SK-N-MC (cell line): ENCODE data around the gene TM2D3.

ENCODE experiments used
- DNase-seq: peaks from one replicate; pipeline ENCODE4 v3.0.0-alpha.2; 2011; ENCODE audit warnings: low read depth, low spot score
- H3K27ac ChIP-seq: fragments of 200-600 bp; sonication (generic); 2 replicates; pipeline ENCODE4 v1.5.1; 2016; ENCODE audit warnings: mixed run types
- H3K36me3 ChIP-seq: fragments of 200-600 bp; sonication (generic); 2 replicates; pipeline ENCODE4 v1.6.1; 2017; ENCODE audit warnings: antibody characterized with exemption, low read length, mixed read lengths; ENCODE audit not compliant: insufficient read depth
- H3K4me3 ChIP-seq: fragments of 200-600 bp; sonication (generic); 2 replicates; pipeline ENCODE4 v1.5.1; 2016
- H3K9ac ChIP-seq: fragments of 200-600 bp; sonication (generic); 2 replicates; pipeline ENCODE4 v1.8.0; 2017; ENCODE audit warnings: mixed run types, mixed read lengths; ENCODE audit not compliant: insufficient read length
- H3K9me3 ChIP-seq: fragments of 200-600 bp; sonication (generic); 2 replicates; pipeline ENCODE4 v1.6.1; 2017; ENCODE audit warnings: low read depth, mild to moderate bottlenecking, antibody characterized with exemption, low read length, moderate library complexity, mixed read lengths
- EZH2 ChIP-seq: fragments of 200-600 bp; sonication (generic); IDR thresholded peaks from one replicate; pipeline ENCODE4 v1.6.1; 2017; ENCODE audit warnings: antibody characterized with exemption
- FOXP2 ChIP-seq: optimal IDR thresholded peaks from 2 replicates; pipeline ENCODE3; 2011; ENCODE audit warnings: mild to moderate bottlenecking, moderate library complexity; ENCODE audit not compliant: insufficient read depth; ENCODE audit errors: extremely low read length, control extremely low read depth
- POLR2AphosphoS5 ChIP-seq: IDR thresholded peaks from 2 replicates; pipeline ENCODE4 v1.6.1; 2012; ENCODE audit warnings: mild to moderate bottlenecking, low read depth, low read length, borderline replicate concordance

The TM2D3 gene

DNA sequence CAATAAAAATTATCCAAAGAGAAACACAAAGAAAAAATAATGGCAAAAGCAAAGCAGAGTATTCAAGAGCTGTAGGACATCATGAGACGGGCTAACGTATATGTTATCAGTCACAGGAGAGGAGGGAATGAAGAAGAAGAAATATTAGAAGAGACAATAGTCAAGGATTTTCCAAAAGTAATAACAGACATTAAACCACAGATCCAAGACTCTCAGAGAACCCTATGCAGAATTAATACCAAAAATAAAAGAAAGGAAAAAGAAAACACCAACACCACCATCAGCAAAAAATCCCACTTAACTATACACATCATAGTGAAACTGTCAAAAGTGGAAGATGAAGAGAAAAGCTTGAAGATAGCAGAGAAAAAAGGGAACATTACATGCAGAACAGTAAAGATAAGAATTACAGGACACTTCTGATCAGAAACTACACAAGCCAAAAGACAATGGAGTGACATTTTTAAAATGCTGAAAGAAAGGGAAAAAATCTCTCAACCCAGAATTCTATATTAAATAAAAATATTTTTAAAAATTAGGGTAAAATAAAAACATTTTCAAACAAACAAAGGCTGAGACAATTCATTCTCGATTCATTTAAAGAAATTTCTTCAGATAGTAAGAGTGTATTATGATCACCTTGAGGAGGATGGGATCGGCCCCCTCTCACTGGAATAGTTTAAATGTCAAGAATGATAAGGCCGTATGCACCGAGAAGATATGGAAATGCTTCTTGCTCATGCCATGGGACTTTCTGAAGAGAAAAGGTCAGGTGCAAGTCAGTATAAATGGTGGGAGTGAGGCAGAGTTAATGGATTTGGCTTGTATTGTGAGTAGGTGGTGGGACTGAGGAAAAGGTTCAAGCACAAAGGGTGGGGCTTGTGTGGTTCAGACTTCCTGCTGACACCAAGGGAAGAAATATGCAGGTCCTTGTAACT is 28.5 kb downstream of the TM2D3 start:
- Histone ChIP-seq H3K4me3 (no peak overlapping the region), H3K9ac (no peak overlapping the region), H3K27ac (no peak overlapping the region), H3K36me3 (0 out of 2 replicates have a peak, but pooled peaks cover 3% of the 10 kb centered on the region), H3K9me3 (no peaks in the 10 kb centered on the region)
- TF ChIP-seq FOXP2 (no peak), EZH2 (no peak), POLR2AphosphoS5 (no peak)
- DNase-seq, result no peak

DNA sequence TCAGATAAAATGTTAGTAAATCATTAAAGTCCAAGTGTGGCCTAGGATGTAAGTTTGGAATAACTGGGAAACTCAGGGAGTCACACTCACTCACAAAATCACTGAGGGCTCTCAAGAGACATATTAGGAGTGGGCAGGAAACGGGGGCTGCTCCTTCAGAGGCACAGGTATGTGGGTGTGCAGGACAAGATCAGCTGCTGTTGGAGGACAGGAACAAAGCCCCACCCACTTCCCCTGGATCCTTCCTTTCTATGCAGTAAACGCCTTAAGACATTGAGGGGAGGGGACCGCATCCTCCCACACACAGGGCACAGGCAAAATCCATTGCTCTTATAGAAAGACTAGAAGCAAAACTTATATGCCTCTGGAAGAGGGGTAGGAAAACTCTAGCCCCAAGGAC is 30.2 kb downstream of the TM2D3 start:
- DNase-seq, result no peak
- Histone ChIP-seq H3K36me3 (0 out of 2 replicates have a peak, but pooled peaks cover 3% of the 10 kb centered on the region), H3K9me3 (no peaks in the 10 kb centered on the region), H3K4me3 (no peak overlapping the region), H3K9ac (no peak overlapping the region), H3K27ac (peak overlapping the region; percentile 67; the same call in 1 of the 2 replicates)
- no peak for TF ChIP-seq FOXP2
- no peak for TF ChIP-seq EZH2
- no peak for TF ChIP-seq POLR2AphosphoS5

DNA sequence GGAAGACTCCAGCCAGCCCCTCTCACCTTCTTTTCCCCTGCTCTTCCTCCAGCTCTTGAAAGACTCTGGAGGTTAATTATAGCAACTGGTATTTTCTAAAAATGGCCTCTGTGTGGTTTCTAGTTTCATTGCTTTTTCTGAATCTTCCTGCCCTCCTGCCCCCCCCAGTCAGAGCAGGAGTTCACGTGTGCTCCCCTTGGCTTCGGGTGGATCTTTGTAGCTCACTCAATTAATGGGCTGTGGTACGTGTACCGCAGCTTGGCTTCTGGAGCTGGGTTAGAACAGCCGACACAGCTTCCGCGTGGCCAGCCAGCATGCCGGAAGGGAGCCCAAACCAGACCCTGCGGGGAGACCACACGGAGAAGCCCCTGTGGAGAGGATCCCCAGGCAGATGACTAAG is 31.5 kb downstream of the TM2D3 start:
- Histone ChIP-seq H3K4me3 (peak overlapping the region; percentile 31), H3K36me3 (0 out of 2 replicates have a peak, but pooled peaks cover 3% of the 10 kb centered on the region), H3K9ac (peak overlapping the region; percentile 34), H3K27ac (peak overlapping the region; percentile 67), H3K9me3 (no peaks in the 10 kb centered on the region)
- DNase-seq, result no peak
- no peak for TF ChIP-seq POLR2AphosphoS5
- no peak for TF ChIP-seq FOXP2
- TF ChIP-seq EZH2, result no peak

DNA sequence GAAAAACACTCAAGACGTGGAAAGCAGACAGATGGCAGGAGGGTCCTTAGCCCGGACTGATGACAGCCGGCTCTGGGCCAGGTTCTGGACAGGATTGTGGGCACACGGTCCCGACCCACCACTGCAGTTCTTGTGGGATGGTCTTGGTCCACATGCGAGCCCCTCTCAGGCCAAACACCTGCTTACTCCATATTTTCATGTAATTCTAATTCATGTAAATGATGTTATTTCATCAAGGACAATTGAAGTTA is 32.6 kb downstream of the TM2D3 start:
- DNase-seq, result no peak
- Histone ChIP-seq H3K9ac (no peak overlapping the region), H3K4me3 (no peak overlapping the region), H3K9me3 (no peaks in the 10 kb centered on the region), H3K36me3 (0 out of 2 replicates have a peak, but pooled peaks cover under 1% of the 10 kb centered on the region), H3K27ac (no peak overlapping the region)
- TF ChIP-seq FOXP2 (no peak), POLR2AphosphoS5 (no peak), EZH2 (no peak)

DNA sequence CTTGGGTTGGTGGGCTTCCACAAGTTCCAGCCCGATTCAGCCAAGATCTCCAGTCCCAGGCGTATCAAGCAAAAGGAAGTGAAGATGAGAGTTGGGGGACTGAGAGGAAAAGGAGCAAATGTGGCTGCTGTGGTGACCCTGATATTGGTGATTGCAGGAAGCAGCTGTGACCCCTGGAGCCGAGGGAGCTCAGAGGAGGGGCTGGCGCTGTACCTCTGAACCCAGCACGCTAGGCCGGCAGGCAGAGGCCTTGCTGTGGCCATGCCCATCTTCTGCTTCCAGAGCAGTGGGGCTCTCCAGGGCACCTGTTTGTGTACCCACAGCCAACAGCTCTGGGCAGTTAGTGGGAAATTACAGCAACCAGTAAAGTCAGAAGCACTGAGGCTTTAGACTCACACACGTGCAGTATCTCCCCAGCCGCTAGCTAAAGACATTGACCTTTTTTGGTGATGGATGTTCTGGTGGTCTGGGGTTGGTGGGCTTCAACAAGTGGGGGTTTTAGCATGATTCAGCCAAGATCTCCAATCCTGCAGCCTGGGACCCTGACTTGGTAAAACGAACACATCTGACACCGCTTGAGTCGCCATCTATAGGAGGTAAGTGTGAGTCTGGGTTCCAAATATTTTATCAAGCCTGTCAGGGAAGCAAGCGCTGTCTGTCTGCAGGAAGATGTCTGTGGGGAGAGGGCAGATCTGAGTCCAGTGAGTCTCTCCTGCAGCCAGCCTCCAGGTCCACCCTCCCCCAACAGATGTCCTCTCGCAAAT is 33.1 kb downstream of the TM2D3 start:
- H3K27ac ChIP-seq, result no peak overlapping the region
- no peak overlapping the region for H3K4me3 ChIP-seq
- no peaks in the 10 kb centered on the region for H3K36me3 ChIP-seq
- no peak overlapping the region for H3K9ac ChIP-seq
- TF ChIP-seq EZH2 (no peak), FOXP2 (no peak), POLR2AphosphoS5 (no peak)
- no peak for DNase-seq
- no peaks in the 10 kb centered on the region for H3K9me3 ChIP-seq

DNA sequence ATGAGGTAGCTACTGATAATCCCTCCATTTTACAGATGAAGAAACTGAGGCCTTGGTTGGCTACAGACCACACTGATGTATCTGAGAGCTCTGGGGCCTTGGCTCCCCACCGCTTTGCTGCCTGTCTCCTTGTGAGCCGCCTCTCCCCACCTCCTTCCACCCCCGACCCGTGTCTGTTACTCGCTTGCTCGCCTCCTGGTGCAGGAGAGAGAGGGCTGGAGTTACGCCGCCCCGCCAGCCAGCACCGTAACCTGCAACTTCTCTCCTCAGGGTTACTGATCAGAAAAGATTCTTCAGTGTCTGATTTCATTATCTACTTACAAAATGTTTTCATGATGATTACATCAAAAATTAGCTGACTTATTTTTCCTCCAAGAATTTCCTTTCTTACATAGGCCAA is 34.1 kb downstream of the TM2D3 start:
- Histone ChIP-seq H3K36me3 (no peaks in the 10 kb centered on the region), H3K27ac (no peak overlapping the region), H3K9me3 (no peaks in the 10 kb centered on the region), H3K4me3 (no peak overlapping the region), H3K9ac (no peak overlapping the region)
- DNase-seq, result no peak
- TF ChIP-seq POLR2AphosphoS5 (no peak), EZH2 (no peak), FOXP2 (no peak)

DNA sequence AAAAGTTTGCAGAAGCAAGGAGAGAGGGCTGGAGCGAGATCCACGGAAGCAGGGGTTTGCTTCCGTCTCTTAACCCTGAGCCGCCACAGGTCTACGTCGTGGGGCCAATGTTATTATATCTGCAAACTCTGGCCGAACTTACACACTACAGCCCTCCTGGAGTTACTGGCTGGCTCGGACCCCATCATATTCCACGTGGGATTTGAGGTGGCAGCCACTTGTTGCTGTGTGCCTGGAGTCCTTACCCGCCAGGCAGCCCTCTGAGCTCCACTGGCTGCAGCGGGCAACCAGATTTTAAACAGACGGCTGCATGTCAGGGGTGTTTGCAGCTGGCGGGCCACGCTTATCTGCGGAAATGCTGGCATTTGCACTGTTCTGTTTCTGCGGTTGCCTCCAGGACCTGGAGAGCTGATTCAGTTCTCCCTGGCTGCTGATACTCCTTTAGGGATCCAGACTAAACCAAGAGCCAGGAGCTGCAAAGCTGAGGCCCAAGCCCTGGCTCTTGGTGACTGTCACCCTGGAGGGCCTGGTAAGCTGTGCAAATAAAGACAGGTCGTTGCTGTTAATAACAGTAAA is 34.7 kb downstream of the TM2D3 start:
- no peak for TF ChIP-seq EZH2
- TF ChIP-seq POLR2AphosphoS5, result no peak
- TF ChIP-seq FOXP2, result no peak
- H3K9me3 ChIP-seq, result no peaks in the 10 kb centered on the region
- DNase-seq, result no peak
- H3K27ac ChIP-seq, result no peak overlapping the region
- H3K36me3 ChIP-seq, result no peaks in the 10 kb centered on the region
- no peak overlapping the region for H3K9ac ChIP-seq
- no peak overlapping the region for H3K4me3 ChIP-seq
